Nasal cavity respiratory epithelium epithelial cell of viscerocranial mucosa (primary cell): ENCODE measurements around the gene LGALS8. TPM values are rescaled to one million over a fixed set of nuclear protein-coding genes. Genes with fewer than 3 reads are reported as not detected.

Experiments
- total RNA-seq: library from RNA; depleted of rRNA; stranded (reverse); fragments of >200 nt; gene quantifications from 2 replicates; pipeline ENCODE4 v1.2.3, GENCODE V29; 2014

Gene LGALS8
- 37.6 and 94.0 TPM in 2 replicates for total RNA-seq

GRCh38 chr1:236523704-236524141, at the start of gene LGALS8:
Gene LGALS8, plus strand, starts transcription at chr1:236523982. Its CDS starts 2,089 bp downstream, at chr1:236526071.

Other genes with a start within 250 kb of the LGALS8 start
- gene ERO1B, start 242.0 kb upstream of the LGALS8 start, total RNA-seq: 7.2 and 7.9 TPM in 2 replicates
- gene EDARADD, start 129.7 kb upstream of the LGALS8 start, total RNA-seq: 2.4 and 10.0 TPM in 2 replicates
- 49.2 and 63.1 TPM in 2 replicates for gene HEATR1, start 80.5 kb downstream of the LGALS8 start, total RNA-seq
- gene ACTN2, start 162.5 kb downstream of the LGALS8 start, total RNA-seq: under 0.01 TPM in 1 of 2 replicates, not detected in the other